K562 (cell line): ENCODE data around the gene SMG5. TPM values are rescaled to one million over a fixed set of nuclear protein-coding genes. Genes with fewer than 3 reads are reported as not detected.

ENCODE experiments used
- ATAC-seq: fragments of 200-7000 bp; cut with Tn5 transposase; 3 replicates; pipeline ENCODE4 v1.9.1; 2020; ENCODE audit warnings: moderate library complexity
- BruUV-seq: library from RNA; stranded (reverse); fragments of 400-500 nt; replicated peaks from 2 replicates; lab custom pipeline; 2021; lab: Mats Ljungman, UMichigan
- CTCF ChIA-PET: fragments of 300-600 bp; formaldehyde crosslinking; extraction: SDS; loops from one replicate; lab custom pipeline; 2021; ENCODE audit warnings: low intra/inter-chr PET ratio; lab: Yijun Ruan, JAX
- POLR2A ChIA-PET: fragments of 300-600, 350-650 bp; sonication (Branson Sonifier 250); formaldehyde crosslinking; extraction: SDS; loops from one replicate; lab custom pipeline; 2021; ENCODE audit warnings: antibody characterized with exemption, inconsistent platforms; lab: Yijun Ruan, JAX
- DNase-seq, 4 experiments: peaks; one replicate each; pipeline versions ENCODE4 v3.0.0 to v3.0.0-alpha.2; 2011 to 2018; ENCODE audit warnings: low spot score in 3 of 4, mixed read lengths in 3 of 4; ENCODE audit errors: extremely low read depth in 1 of 4
- FAIRE-seq: peaks from 2 replicates; lab custom pipeline; 2011; peaks lifted over from hg19 to GRCh38; lab: Jason Lieb, UNC
- H2AFZ ChIP-seq: 2 replicates; pipeline ENCODE4 v1.6.0; 2011; ENCODE audit warnings: low read depth, low read length, control low read depth, inconsistent platforms
- H3K27ac ChIP-seq: fragments of 200-600 bp; 3 replicates; pipeline ENCODE4 v1.8.0; 2011; ENCODE audit warnings: low read depth, mild to moderate bottlenecking, control low read depth, inconsistent platforms, low read length, moderate library complexity, mixed read lengths; ENCODE audit errors: extremely low read depth
- H3K27me3 ChIP-seq, 2 experiments: fragments of 300-600 bp in 1 of 2; 2 replicates in 1 of 2; 3 replicates in 1 of 2; pipeline versions ENCODE4 v1.6.0 to v1.8.0; 2011; ENCODE audit warnings: inconsistent platforms in 2 of 2, low read length in 2 of 2, mild to moderate bottlenecking in 1 of 2, mixed read lengths in 1 of 2, moderate library complexity in 1 of 2; ENCODE audit not compliant: control insufficient read depth in 2 of 2, insufficient read depth in 2 of 2
- H3K36me3 ChIP-seq: fragments of 300-600 bp; 3 replicates; pipeline ENCODE4 v1.8.0; 2011; ENCODE audit warnings: mild to moderate bottlenecking, low read length, inconsistent platforms; ENCODE audit not compliant: control insufficient read depth, insufficient read depth
- H3K4me1 ChIP-seq, 2 experiments: fragments of 200-600 bp in 1 of 2; replicated peaks in 1 of 2; 2 replicates in 1 of 2; 3 replicates in 1 of 2; pipeline versions ENCODE4 v1.5.1 to v1.8.0; 2011; ENCODE audit warnings: inconsistent platforms in 2 of 2, low read length in 2 of 2, mild to moderate bottlenecking in 1 of 2, mixed read lengths in 1 of 2, moderate library complexity in 1 of 2; ENCODE audit not compliant: control insufficient read depth in 2 of 2, insufficient read depth in 2 of 2
- H3K4me2 ChIP-seq: 2 replicates; pipeline ENCODE4 v1.6.1; 2011; ENCODE audit warnings: low read length, control low read depth, inconsistent platforms, mixed read lengths; ENCODE audit not compliant: insufficient read depth
- H3K4me3 ChIP-seq: fragments of 200-600 bp; sonication (generic), shearing (Covaris generic); 2 replicates; pipeline ENCODE4 v1.5.1; 2016; ENCODE audit warnings: control low read depth, inconsistent platforms
- H3K79me2 ChIP-seq: fragments of 200-600 bp; 3 replicates; pipeline ENCODE4 v1.8.0; 2011; ENCODE audit warnings: low read length, inconsistent platforms; ENCODE audit not compliant: control insufficient read depth, insufficient read depth
- H3K9ac ChIP-seq, 2 experiments: 2 replicates each; pipeline versions ENCODE4 v1.6.0 to v1.6.1; 2011; ENCODE audit warnings: low read depth in 2 of 2, low read length in 2 of 2, control low read depth in 1 of 2, inconsistent platforms in 1 of 2, mild to moderate bottlenecking in 1 of 2, mixed read lengths in 1 of 2; ENCODE audit not compliant: insufficient read depth in 1 of 2
- H3K9me1 ChIP-seq: one replicate; pipeline ENCODE4 v1.6.0; 2011; ENCODE audit warnings: inconsistent platforms, mild to moderate bottlenecking, low read length, moderate library complexity; ENCODE audit not compliant: control insufficient read depth, insufficient read depth
- H3K9me3 ChIP-seq: replicated peaks from 2 replicates; pipeline ENCODE4 v1.5.1; 2011; ENCODE audit warnings: low read depth, low read length, inconsistent platforms; ENCODE audit not compliant: control insufficient read depth, insufficient read depth
- H4K20me1 ChIP-seq: replicated peaks from 2 replicates; pipeline ENCODE4 v1.6.1; 2011; ENCODE audit warnings: low read length, inconsistent platforms, mixed read lengths; ENCODE audit not compliant: control insufficient read depth, insufficient read depth
- ATF3 ChIP-seq, 2 experiments: fragments of 450-650 bp in 1 of 2; sonication (generic) in 1 of 2; formaldehyde crosslinking in 1 of 2; IDR thresholded peaks in 1 of 2; conservative IDR thresholded peaks in 1 of 2; 2 replicates each; pipeline versions ENCODE4 v1.6.1 to v1.8.1; 2016 to 2023; ENCODE audit warnings: mild to moderate bottlenecking in 2 of 2, moderate library complexity in 2 of 2, inconsistent platforms in 1 of 2, missing genetic modification reagents in 1 of 2
- ATF7 ChIP-seq: fragments of 450-650 bp; IDR thresholded peaks from 2 replicates; pipeline ENCODE4 v1.7.1; 2014; ENCODE audit warnings: mild to moderate bottlenecking, moderate library complexity
- CBX2 ChIP-seq: fragments of 200-600 bp; sonication (generic); IDR thresholded peaks from one replicate; pipeline ENCODE4 v1.6.1; 2012; ENCODE audit warnings: mild to moderate bottlenecking, low read length, inconsistent platforms; ENCODE audit not compliant: insufficient read depth, poor library complexity, severe bottlenecking
- CBX3 ChIP-seq, 2 experiments: IDR thresholded peaks; 1 replicate in 1 of 2; 2 replicates in 1 of 2; pipeline ENCODE4 v1.6.1; 2012; ENCODE audit warnings: inconsistent platforms in 2 of 2, low read length in 2 of 2, borderline replicate concordance in 1 of 2, control low read depth in 1 of 2
- EGR1 ChIP-seq: fragments of 450-650 bp; conservative IDR thresholded peaks from 2 replicates; pipeline ENCODE4 v1.6.1; 2017; ENCODE audit warnings: mild to moderate bottlenecking
- ETS2 ChIP-seq: IDR thresholded peaks from 2 replicates; pipeline ENCODE4 v1.6.1; 2016; ENCODE audit warnings: borderline replicate concordance, missing genetic modification characterization, mild to moderate bottlenecking, moderate library complexity, missing compliant biosample characterization; ENCODE audit not compliant: poor library complexity, severe bottlenecking
- FOXK1 ChIP-seq: sonication (generic); formaldehyde crosslinking; IDR thresholded peaks from 2 replicates; pipeline ENCODE4 v1.8.0; 2022; ENCODE audit warnings: missing genetic modification reagents, mild to moderate bottlenecking, borderline replicate concordance
- NFIC ChIP-seq: fragments of 450-650 bp; IDR thresholded peaks from 2 replicates; pipeline ENCODE4 v1.6.1; 2017; ENCODE audit warnings: mild to moderate bottlenecking, inconsistent platforms
- NR2C2 ChIP-seq, 2 experiments: fragments of 200-800 bp in 1 of 2; sonication (Bioruptor generic) in 1 of 2; sonication (generic) in 1 of 2; formaldehyde crosslinking in 1 of 2; IDR thresholded peaks; 2 replicates each; pipeline versions ENCODE4 v1.6.1 to v1.8.0; 2016 to 2022; ENCODE audit warnings: mild to moderate bottlenecking in 1 of 2, missing compliant biosample characterization in 1 of 2, missing genetic modification characterization in 1 of 2, missing genetic modification reagents in 1 of 2
- NR2F6 ChIP-seq: fragments of 450-650 bp; formaldehyde crosslinking; IDR thresholded peaks from 2 replicates; pipeline ENCODE4 v1.4.0; 2020; ENCODE audit warnings: mild to moderate bottlenecking
- POLR2AphosphoS2 ChIP-seq: IDR thresholded peaks from 2 replicates; pipeline ENCODE4 v1.6.1; 2012; ENCODE audit warnings: low read length, improper control_type of control experiment
- RBM25 ChIP-seq: fragments of 200-400 bp; formaldehyde crosslinking; IDR thresholded peaks from 2 replicates; pipeline ENCODE4 v1.6.1; 2018; ENCODE audit warnings: low read length, low read depth, moderate library complexity; ENCODE audit not compliant: severe bottlenecking
- SAP30 ChIP-seq: fragments of 200-600 bp; sonication (generic); IDR thresholded peaks from 2 replicates; pipeline ENCODE4 v1.6.1; 2012; ENCODE audit warnings: borderline replicate concordance, low read depth, mild to moderate bottlenecking, moderate library complexity, low read length, control low read depth, inconsistent platforms; ENCODE audit not compliant: insufficient read depth, poor library complexity, severe bottlenecking
- SRSF9 ChIP-seq: fragments of 200-400 bp; formaldehyde crosslinking; IDR thresholded peaks from 2 replicates; pipeline ENCODE4 v1.6.1; 2017; ENCODE audit warnings: low read depth, low read length, borderline replicate concordance
- ZNF121 ChIP-seq: sonication (generic); formaldehyde crosslinking; conservative IDR thresholded peaks from 2 replicates; pipeline ENCODE4 v1.8.0; 2022; ENCODE audit warnings: missing genetic modification reagents
- ZNF512 ChIP-seq: IDR thresholded peaks from 2 replicates; pipeline ENCODE4 v1.6.1; 2016; ENCODE audit warnings: missing genetic modification characterization, missing compliant biosample characterization
- ZNF586 ChIP-seq: fragments of 450-650 bp; formaldehyde crosslinking; conservative IDR thresholded peaks from 2 replicates; pipeline ENCODE4 v1.4.0; 2020; ENCODE audit warnings: mild to moderate bottlenecking, moderate library complexity
- ZNF696 ChIP-seq: fragments of 250-450 bp; sonication (Bioruptor Pico); conservative IDR thresholded peaks from 2 replicates; pipeline ENCODE4 v1.4.0; 2020; ENCODE audit warnings: mild to moderate bottlenecking, moderate library complexity
- WGBS: fragments of 100-300 bp; shearing (Covaris generic); methylation state at CpG from one replicate; pipeline ENCODE4 v1.1.6; 2016; ENCODE audit warnings: low coverage, mixed read lengths; ENCODE audit not compliant: insufficient coverage; ENCODE audit errors: missing lambda C conversion rate; 5-methylcytosine and 5-hydroxymethylcytosine counted together
- in situ Hi-C: fragments of 300-500 bp; cut with MboI; formaldehyde crosslinking; loops from 4 replicates; pipeline ENCODE4 v1.15.0; 2018; ENCODE audit warnings: inconsistent platforms, mixed read lengths
- intact Hi-C: fragments of 100-400 bp; cut with micrococcal nuclease; formaldehyde crosslinking; loops from 2 replicates; pipeline ENCODE4 v1.14.2; 2022
- polyA plus RNA-seq, 8 experiments: library from polyadenylated mRNA; depleted of rRNA in 4 of 8; stranded (reverse) in 5 of 8; unstranded in 3 of 8; fragments of >200 nt; fragmentation: Nextera tagmentation in 2 of 8; fragmentation: Illumina TruSeq in 1 of 8; extraction: Ambion mirVana in 2 of 8; extraction: Trizol in 1 of 8; gene quantifications; 2 replicates each; pipeline versions ENCODE4 v1.2.1 to v1.2.3, GENCODE V29; 2011 to 2014; ENCODE audit warnings: inconsistent platforms in 1 of 8, missing spikeins in 1 of 8
- total RNA-seq, 7 experiments: library from RNA; depleted of rRNA in 6 of 7; stranded (reverse); fragments of >200 nt in 6 of 7; fragmentation: Illumina TruSeq in 2 of 7; extraction: Trizol in 2 of 7; gene quantifications; 2 replicates each; pipeline versions ENCODE4 v1.2.1 to v1.2.3, GENCODE V29; 2011 to 2021; ENCODE audit warnings: low replicate concordance in 1 of 7

SMG5 gene
- total and polyA plus RNA-seq, 9 of the 15 experiments (the other 6 are each of a cell fraction or from before 2014, with no cell fraction given) = 1.4 to 85.9 (median 53.0) TPM

- peak overlapping the region in 1 of 2 experiments; percentile 37; a peak in 1 of 4 replicates for H3K9ac ChIP-seq
- POLR2A ChIA-PET = interaction anchor here (0.7 to 1.0 kb wide), 2 partner anchors 9 to 14 kb away, joined by 4 to 5 read pairs; partner anchors contain the start of gene BGLAP
- H3K4me1 ChIP-seq = peaks cover 9 to 18% of the 10 kb centered on the region in 2 experiments; a peak in 4 of 5 replicates
- H3K9me1 ChIP-seq = no peaks in the 10 kb centered on the region
- no peaks in the 10 kb centered on the region for H3K79me2 ChIP-seq
- intact Hi-C loops = loop anchor here (5.0 kb wide), 1 partner anchor 214 kb away; no protein-coding TSS in a partner anchor
- no peak for FAIRE-seq
- H3K4me2 ChIP-seq = no peak overlapping the region
- H3K36me3 ChIP-seq = peaks cover 42% of the 10 kb centered on the region; the same call in 2 of the 3 replicates
- no TSS peak for BruUV-seq
- no peaks in the 10 kb centered on the region for H4K20me1 ChIP-seq
- no peak overlapping the region for H2AFZ ChIP-seq
- peak in 1 of 4 experiments; percentile 18 for DNase-seq
- no peak overlapping the region for H3K4me3 ChIP-seq
- no peak for ATAC-seq
- 97% methylated on average over 4 of the region's 5 CpGs for WGBS
- H3K27ac ChIP-seq = no peak overlapping the region
- CTCF ChIA-PET = no interaction called here
- no peaks in the 10 kb centered on the region for H3K27me3 ChIP-seq
- in situ Hi-C loops = loop anchor here (5.0 kb wide), 1 partner anchor 86 kb away; no protein-coding TSS in a partner anchor
- H3K9me3 ChIP-seq = no peaks in the 10 kb centered on the region
- TF ChIP-seq SAP30 = no peak
- TF ChIP-seq NR2C2 (CRISPR knock-in tag; IDR thresholded peaks at IDR 0.05) = no peak
- TF ChIP-seq NR2C2 (tag; IDR thresholded peaks at IDR 0.05) = no peak
- no peak for TF ChIP-seq FOXK1 (CRISPR knock-in tag)
- peak; percentile 31; the same call in 1 of the 2 replicates for TF ChIP-seq EGR1
- TF ChIP-seq SRSF9 = no peak
- TF ChIP-seq ZNF121 (CRISPR knock-in tag) = peak; percentile 91
- TF ChIP-seq NR2F6 (CRISPR knock-in tag) = no peak
- TF ChIP-seq ZNF586 (CRISPR knock-in tag) = no peak
- TF ChIP-seq NFIC = no peak
- no peak for TF ChIP-seq ATF7
- 0 out of 2 replicates have a peak, but pooled peaks have one; percentile 27 for TF ChIP-seq ATF3 (IDR thresholded peaks at IDR 0.05)
- no peak for TF ChIP-seq ATF3 (CRISPR knock-in tag; conservative IDR thresholded peaks at IDR 0.05)
- peak; percentile 45 for TF ChIP-seq RBM25
- no peak for TF ChIP-seq CBX3 (IDR thresholded peaks at IDR 0.05; ENCODE audit: borderline replicate concordance in 1 of 2, low read length in 2 of 2)
- no peak for TF ChIP-seq ETS2 (tag)
- no peak for TF ChIP-seq ZNF696 (CRISPR knock-in tag)
- TF ChIP-seq POLR2AphosphoS2 = no peak
- TF ChIP-seq ZNF512 (tag) = no peak
- TF ChIP-seq CBX2 = no peak
These were observed 49.0 kb downstream of the SMG5 start for GRCh38 chr1:156233426-156234127.
